HG03460 (cell line): ENCODE results near the gene ABCG2.
A peak's percentile ranks its signal among the peaks of the same experiment; 100 is the strongest.

Experiments used
- ATAC-seq: cut with Tn5 transposase; IDR thresholded peaks from one replicate; pipeline ENCODE4 v1.9.1; 2021; ENCODE audit not compliant: unreplicated experiment

The ABCG2 gene

DNA sequence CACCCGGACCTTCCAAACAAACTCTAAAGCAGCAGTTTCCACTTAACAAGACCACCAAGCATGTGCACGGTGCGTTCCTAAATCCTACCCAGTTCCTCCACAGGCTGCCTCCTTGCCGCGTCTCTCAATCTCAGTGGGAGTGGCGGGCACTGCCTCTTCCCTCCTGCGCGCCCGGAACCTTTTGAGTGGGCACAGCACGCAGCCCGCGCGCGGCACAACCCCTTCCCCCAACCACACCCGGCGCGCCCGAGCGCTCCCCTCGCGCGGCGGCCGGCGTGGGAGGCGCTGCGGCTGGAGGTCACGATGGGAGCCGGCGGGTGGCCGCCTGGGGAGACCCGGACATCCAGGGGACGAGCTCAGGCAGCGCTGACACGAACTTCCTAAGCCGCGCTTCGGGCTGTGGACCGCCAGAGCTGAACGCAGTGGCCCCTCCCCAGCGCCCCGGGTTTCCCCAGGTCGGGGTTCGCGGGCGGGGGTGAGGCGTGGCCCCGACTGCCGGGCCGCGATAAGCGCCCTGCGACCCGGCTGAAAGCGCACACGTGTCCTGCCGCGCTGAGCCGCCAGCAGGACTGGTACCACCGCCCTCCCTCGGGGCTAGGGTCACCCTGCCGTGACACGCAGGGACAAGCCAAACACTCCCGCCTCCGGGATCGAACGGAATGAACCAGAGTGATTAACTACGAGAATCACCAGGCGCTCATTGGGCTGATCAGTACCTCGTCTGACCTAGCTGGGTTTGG is at the start of gene ABCG2:
Gene ABCG2 (minus strand): TSS at position 151 of the 740 bp plus-strand sequence. CDS start 18,644 bp downstream, outside the sequence.
- ATAC-seq: peak; percentile 57

- no peak for ATAC-seq
These were observed 49.7 kb upstream of the ABCG2 start for GRCh38 chr4:88208156-88208555.

DNA sequence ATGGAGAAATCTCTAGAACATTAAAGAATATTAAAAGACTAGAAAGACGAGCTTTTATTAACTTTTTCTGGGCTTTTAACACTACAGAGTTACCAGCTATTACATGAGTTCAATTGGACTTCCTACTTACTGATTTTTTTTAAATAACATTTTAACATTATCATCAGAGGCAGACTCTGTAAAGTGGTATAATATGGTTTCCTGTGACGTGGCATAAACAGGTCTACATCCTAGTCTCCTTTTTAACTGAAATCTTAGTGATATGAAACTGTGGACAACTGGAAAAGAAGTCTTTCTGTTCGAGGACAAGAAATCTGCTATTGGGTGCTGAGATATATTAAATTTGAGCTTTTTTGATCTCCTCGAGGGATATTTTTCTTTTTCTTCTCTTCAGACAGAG is 48.7 kb upstream of the ABCG2 start:
- ATAC-seq: no peak

DNA sequence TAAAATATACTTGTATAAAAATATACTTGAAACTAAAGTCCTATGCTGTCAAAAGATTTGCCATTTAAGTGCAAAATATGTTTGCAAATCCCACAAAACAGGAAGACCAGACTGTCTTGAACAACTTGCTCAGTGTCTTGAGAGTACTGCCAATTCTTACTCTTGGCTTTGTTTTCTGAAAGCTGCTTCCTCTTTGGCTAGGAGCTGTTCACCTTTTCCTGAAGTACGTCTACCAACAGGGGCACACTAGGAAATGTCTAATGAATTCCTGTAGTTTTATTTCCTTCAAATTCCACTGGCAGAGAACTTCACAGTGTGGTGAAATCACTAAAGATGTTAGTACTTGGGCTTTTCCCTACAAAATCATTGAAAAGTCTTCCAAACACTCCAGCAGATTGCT is 46.4 kb upstream of the ABCG2 start:
- no peak for ATAC-seq

- no peak for ATAC-seq
These were observed 44.0 kb upstream of the ABCG2 start for GRCh38 chr4:88202443-88202842.

DNA sequence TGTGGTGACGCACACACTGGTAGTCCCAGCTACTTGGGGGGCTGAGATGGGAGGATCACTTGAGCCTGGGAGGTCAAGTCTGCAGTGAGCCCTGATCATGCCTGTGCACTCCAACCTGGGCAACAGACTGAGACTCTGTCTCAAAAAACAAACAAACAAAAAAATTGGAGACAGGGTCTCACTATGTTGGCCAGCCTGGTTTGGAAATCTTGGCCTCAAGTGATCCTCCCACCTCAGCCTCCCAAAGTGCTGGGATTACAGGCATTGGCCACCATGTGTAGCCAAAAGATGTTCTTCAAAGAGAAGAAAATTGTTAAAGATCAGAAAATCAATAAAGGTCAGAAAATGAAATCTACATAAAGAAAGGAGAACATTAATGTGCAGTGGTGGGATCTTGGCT is 41.7 kb upstream of the ABCG2 start:
- no peak for ATAC-seq

DNA sequence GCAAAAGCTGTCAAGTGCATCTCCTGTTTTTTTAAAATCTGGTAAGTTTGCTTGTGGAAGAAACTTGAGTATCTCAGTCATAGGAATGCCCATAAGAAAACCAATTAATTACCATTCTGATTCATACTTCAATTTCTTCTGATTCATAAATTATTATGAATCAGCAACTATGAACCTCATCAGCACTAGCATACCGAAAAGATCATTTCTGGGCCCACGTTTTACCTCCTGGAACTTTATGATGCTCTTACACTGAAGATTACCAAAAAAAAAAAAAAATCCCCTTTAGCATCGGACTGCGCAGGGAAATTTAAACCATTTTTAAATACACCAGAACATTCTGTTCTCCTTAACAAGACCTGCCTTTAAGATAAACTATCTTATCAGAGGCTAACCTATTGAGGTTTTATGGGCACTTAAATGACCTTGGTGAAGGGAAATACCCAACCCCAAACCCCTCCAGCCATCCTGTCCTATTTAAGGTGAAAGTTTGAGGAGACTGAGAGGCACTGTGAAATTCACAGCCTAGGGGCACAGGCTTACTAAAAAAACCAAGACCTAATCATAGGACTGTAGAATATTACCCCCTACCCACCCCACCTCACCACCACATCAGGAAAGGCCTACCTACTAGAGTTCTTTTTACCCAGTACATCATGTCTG is 38.2 kb upstream of the ABCG2 start:
- ATAC-seq: no peak

GRCh38 chr4:88196013-88196365 is 37.5 kb upstream of the ABCG2 start:
- no peak for ATAC-seq

DNA sequence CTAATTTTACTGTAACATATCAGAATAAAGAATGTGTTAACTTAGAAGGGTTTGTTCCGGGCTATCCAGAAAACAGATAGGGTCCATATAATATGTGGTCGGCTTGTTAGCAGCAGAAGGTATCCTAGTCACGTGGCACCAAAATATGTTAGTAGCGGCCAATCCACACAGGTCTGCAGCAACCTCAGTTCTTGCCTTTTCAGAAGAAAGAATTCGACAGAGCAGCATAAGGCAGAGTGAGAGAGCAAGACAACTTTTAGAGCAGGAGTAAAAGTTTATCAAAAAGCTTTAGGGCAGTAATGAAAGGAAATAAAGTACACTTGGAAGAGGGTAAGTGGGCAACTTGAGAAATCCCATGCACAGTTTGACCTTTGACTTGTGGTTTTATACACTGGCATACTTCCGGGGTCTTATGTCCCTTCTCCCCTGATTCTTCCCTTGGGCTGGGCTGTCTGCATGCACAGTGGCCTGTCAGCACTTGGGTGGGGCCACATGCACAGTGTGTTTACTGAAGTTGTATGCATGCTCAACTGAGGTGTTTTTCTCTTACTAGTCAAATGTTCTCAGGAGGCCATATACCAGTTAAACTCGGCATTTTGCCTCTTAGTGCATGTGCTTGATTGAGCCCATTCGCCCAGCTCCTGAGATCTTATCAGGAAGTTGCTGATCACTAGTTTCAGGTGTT is 37.0 kb upstream of the ABCG2 start:
- no peak for ATAC-seq

GRCh38 chr4:88191404-88191803 is 33.0 kb upstream of the ABCG2 start:
- no peak for ATAC-seq

DNA sequence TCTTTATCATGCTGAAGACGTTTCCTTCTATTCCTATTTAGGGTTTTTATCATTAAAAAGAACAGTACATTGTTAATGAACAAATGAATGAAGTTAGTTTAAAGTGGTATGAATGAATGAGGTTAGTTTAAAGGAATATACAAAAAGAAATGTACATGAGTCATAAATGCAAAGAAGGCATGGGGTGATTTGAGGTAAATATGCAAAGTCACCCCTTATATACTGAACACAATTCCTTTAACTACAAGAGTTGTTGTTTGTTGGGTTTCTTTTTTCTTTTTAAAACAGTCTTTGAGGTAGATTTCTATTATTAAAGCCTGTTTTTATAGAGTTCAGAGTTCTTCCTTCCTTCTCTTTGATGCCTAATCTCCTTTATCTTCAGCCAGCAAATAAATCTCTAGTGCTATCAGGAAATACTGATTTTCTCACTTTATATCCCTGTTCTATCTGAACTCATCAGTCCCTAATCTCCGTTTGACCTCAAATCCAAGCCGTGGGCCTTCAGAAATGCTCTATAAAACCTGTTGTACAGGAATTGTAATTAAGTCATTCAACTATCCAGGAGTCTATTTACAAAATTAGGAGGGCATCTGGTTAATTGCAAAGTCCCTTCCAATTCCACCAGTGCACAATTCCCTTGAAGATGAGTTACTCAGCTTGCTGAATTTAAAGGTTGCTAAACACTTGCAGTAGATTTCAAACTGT is 31.6 kb upstream of the ABCG2 start:
- no peak for ATAC-seq

DNA sequence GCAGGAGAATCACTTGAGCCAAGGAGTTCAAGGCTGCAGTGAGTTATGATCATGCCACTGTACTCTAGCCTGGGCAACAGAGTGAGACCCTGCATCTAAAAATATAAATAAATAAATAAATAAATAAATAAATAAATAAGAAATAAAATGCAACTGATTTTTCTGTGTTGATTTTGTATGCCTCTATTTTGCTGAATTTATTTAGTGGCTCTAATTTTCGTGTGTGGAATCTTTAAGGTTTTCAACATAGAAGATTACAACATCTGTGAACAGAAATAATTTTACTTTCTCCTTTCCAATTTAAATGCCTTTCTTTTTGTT is 30.9 kb upstream of the ABCG2 start:
- ATAC-seq: no peak

DNA sequence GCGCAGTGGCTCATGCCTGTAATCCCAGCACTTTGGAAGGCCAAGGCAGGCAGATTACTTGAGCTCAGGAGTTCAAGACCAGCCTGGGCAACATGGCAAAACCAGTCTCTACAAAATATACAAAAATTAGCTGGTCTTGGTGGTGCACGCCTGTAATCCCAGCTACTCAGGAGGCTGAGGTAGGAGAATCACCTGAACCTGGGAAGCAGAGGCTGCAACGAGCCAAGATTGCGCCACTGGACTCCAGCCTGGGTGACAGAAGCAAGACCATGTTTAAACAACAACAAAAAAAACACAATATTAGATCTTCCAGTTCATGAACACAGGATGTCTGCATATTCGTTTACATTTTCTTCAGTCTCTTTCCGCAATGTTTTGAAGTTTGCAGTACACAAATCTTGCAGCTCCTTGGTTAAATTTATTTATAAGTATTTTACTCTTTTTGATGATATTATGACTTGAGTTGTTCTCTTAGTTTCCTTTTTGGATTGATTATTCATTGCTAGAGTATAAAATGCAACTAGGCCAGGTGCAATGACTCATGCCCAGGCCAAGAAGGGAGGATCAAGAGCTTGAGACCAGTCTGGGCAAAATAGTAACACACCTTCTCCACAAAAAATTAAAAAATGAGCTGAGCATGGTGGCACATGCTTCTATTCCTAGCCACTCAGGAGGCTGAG is 30.4 kb upstream of the ABCG2 start:
- no peak for ATAC-seq

GRCh38 chr4:88187766-88188165 is 29.3 kb upstream of the ABCG2 start:
- no peak for ATAC-seq

- no peak for ATAC-seq
These were observed 27.5 kb upstream of the ABCG2 start for GRCh38 chr4:88185906-88186305.

DNA sequence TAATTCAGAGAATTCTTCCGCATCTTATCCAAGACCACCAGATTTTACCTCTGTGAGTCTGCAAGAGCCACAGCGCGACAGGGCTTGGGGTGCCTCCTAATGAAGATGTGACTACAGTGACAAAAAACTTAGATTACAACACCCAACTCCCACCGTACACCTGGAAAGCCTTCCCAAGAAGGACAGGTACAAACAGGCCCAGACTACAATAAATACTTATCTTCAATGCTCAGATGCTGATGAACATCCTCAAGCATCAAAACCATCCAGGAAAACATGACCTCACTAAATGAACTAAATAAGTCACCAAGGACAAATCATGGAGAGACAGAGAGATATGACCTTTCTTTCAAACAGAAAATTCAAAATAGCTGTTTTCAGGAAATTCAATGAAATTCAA is 20.8 kb upstream of the ABCG2 start:
- no peak for ATAC-seq

DNA sequence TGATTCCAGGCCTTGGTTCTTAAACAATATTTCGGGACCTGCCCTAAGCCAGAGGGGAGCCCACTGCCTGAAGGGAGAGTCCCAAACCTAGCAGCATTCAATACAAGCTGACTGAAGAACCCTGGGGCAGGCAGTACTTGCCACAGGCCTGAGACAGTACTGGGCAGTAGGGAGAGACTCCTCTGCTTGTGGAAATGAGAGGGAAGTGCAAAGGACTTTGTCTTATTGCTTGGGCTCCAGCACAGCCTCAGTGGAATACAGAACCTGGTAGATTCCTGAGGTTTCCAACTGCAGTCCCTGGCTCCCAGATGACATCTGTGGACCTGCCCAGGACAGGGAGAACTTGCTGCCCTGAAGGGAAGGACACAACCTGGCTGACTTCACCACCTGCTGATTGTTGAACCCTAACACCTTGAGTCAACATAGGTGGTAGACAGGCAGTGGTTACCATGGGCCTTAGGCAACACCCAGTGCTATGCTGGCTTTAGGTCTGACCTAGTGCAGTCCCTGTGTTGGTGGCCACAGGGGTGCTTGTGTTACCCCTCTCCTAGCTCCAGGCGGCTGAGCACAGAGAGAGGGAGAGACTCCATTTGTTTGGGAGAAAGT is 20.3 kb upstream of the ABCG2 start:
- ATAC-seq: no peak

GRCh38 chr4:88177983-88178625 is 19.7 kb upstream of the ABCG2 start:
- ATAC-seq: no peak

DNA sequence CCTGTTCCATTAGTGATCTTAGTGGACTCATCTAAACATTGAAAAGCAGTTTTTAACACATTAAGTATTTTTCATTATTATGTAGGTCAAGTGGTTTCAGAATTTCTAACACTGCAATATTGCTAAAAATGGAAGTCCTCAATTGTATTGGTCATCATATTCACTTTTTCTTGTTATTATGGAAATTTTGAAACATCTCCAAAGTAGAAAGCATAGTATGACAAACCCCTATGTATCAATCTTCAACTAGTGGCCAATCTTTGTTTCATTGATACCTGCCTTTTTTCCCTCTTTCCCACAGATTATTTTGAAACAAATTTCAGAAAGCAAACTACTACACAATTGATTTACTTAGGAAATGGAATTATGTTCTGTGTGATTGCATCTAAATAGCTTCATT is 14.5 kb upstream of the ABCG2 start:
- no peak for ATAC-seq

- no peak for ATAC-seq
These were observed 12.8 kb upstream of the ABCG2 start for GRCh38 chr4:88171206-88171605.
